ENCODE data around the gene EYA3.
"Not testable (repeated sequence)": the region's sequence is repeated elsewhere in the genome, so short reads cannot be mapped to it uniquely, and the experiment has no call there.

EYA3 gene

DNA sequence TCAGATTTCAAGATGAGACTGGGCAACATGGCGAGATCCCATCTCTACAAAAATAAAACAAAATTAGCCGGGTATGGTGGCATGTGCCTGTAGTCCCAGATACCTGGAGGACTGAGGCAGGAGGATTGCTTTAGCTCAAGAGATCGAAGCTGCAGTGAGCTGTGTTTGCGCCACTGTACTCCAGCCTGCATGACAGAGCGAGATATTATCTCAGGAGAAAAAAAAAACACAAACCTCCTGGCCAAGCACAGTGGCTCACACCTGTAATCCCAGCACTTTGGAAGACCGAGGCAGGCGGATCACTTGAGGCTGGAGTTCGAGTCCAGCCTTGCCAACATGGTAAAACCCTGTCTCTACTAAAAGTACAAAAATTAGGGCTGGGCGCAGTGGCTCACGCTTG lies 85.8 kb downstream of the EYA3 start:
- FAIRE-seq (no peak), DNase-seq (ENCODE audit: insufficient read length) (no peak)
- TF ChIP-seq POLR2A (IDR thresholded peaks at IDR 0.05; ENCODE audit: low read depth, low read length), result no peak
- no peak for TF ChIP-seq POLR2AphosphoS5 (IDR thresholded peaks at IDR 0.05; ENCODE audit: low read depth, low read length)

DNA sequence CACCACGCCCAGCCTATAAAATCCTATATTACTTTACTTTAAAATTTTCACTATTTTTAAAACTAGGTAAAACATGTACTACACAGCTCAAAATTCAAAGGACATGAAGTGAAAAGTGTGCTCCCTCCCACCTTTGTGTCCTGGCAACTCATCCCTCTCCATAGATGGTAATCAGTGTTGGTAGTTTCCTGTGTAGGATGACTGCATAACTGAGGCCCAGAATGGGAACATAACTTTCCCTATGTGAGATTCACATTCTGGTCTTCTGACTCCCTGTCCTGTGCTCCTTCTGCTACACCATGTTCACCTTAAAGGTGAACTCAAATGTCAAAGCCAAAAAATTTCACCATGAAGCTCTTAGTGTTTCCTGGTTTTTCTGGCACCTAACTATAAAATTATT lies 89.4 kb downstream of the EYA3 start:
- no peak for DNase-seq (ENCODE audit: insufficient read length)
- TF ChIP-seq POLR2A (IDR thresholded peaks at IDR 0.05; ENCODE audit: low read depth, low read length) (no peak), TAF1 (IDR thresholded peaks at IDR 0.05; ENCODE audit: borderline replicate concordance, low read depth, low read length) (no peak), POLR2AphosphoS5 (IDR thresholded peaks at IDR 0.05; ENCODE audit: low read depth, low read length) (no peak)
- FAIRE-seq, result no peak

DNA sequence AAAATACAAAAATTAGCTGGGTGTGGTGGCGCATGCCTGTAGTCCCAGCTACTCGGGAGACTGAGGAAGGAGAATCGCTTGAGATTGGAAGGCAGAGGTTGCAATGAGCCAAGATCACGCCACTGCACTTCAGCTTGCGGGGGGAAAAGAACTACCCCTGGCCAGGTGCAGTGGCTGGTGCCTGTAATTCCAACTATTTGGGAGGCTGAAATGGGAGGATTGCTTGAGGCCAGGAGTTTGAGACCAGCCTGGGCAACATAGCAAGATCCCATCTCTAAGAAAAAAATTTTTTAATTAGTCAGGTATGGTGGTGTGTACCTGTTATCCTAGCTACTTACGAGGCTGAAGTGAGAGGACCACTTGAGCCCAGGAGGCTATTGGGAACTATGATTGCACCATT lies 93.9 kb downstream of the EYA3 start:
- DNase-seq (ENCODE audit: insufficient read length); FAIRE-seq: not testable (repeated sequence)

GRCh38 chr1:27994060-27994459 lies 94.3 kb downstream of the EYA3 start:
- DNase-seq (ENCODE audit: insufficient read length) (no peak), FAIRE-seq (no peak)
- no peak for TF ChIP-seq POLR2A (IDR thresholded peaks at IDR 0.05; ENCODE audit: low read depth, low read length)
- TF ChIP-seq POLR2AphosphoS5 (IDR thresholded peaks at IDR 0.05; ENCODE audit: low read depth, low read length), result no peak
- TF ChIP-seq TAF1 (IDR thresholded peaks at IDR 0.05; ENCODE audit: borderline replicate concordance, low read depth, low read length), result no peak

- no peak for TF ChIP-seq TAF1 (IDR thresholded peaks at IDR 0.05; ENCODE audit: borderline replicate concordance, low read depth, low read length)
- TF ChIP-seq POLR2AphosphoS5 (IDR thresholded peaks at IDR 0.05; ENCODE audit: low read depth, low read length), result no peak
- TF ChIP-seq POLR2A (IDR thresholded peaks at IDR 0.05; ENCODE audit: low read depth, low read length), result no peak
- FAIRE-seq, result no peak
- no peak for DNase-seq (ENCODE audit: insufficient read length)
These were observed 95.2 kb downstream of the EYA3 start for GRCh38 chr1:27993241-27993640.

- DNase-seq (ENCODE audit: insufficient read length) (no peak), FAIRE-seq (no peak)
- TF ChIP-seq POLR2AphosphoS5 (IDR thresholded peaks at IDR 0.05; ENCODE audit: low read depth, low read length) (no peak), POLR2A (IDR thresholded peaks at IDR 0.05; ENCODE audit: low read depth, low read length) (no peak), TAF1 (IDR thresholded peaks at IDR 0.05; ENCODE audit: borderline replicate concordance, low read depth, low read length) (no peak)
These were observed 96.1 kb downstream of the EYA3 start for GRCh38 chr1:27992276-27992675.

- FAIRE-seq, result no peak
- DNase-seq (ENCODE audit: insufficient read length), result no peak
- TF ChIP-seq POLR2A (IDR thresholded peaks at IDR 0.05; ENCODE audit: low read depth, low read length), result no peak
- TF ChIP-seq POLR2AphosphoS5 (IDR thresholded peaks at IDR 0.05; ENCODE audit: low read depth, low read length), result no peak
- no peak for TF ChIP-seq TAF1 (IDR thresholded peaks at IDR 0.05; ENCODE audit: borderline replicate concordance, low read depth, low read length)
These were observed 97.4 kb downstream of the EYA3 start for GRCh38 chr1:27990920-27991537.

DNA sequence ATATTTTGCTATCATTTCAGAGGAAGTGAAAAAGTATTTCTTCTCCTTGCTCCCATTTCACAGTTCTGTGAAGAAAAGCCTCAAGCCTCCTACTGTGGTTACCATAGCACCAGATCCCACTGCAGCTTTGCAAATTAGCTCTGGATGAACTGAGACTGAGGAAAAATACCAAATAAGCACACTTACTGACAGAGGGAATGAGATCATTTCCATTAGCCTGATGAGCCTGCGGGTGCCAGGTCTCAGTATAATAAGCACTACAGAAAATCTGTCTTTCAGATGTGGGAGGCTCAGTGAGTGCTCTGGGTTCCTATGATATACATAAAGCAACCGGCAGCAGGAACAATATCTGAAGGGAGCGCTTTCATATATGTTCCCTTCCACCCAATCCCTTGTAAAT lies 107.3 kb downstream of the EYA3 start:
- DNase-seq (ENCODE audit: insufficient read length), result no peak
- FAIRE-seq, result no peak
- TF ChIP-seq POLR2AphosphoS5 (IDR thresholded peaks at IDR 0.05; ENCODE audit: low read depth, low read length) (no peak), TAF1 (IDR thresholded peaks at IDR 0.05; ENCODE audit: borderline replicate concordance, low read depth, low read length) (no peak), POLR2A (IDR thresholded peaks at IDR 0.05; ENCODE audit: low read depth, low read length) (no peak)

DNA sequence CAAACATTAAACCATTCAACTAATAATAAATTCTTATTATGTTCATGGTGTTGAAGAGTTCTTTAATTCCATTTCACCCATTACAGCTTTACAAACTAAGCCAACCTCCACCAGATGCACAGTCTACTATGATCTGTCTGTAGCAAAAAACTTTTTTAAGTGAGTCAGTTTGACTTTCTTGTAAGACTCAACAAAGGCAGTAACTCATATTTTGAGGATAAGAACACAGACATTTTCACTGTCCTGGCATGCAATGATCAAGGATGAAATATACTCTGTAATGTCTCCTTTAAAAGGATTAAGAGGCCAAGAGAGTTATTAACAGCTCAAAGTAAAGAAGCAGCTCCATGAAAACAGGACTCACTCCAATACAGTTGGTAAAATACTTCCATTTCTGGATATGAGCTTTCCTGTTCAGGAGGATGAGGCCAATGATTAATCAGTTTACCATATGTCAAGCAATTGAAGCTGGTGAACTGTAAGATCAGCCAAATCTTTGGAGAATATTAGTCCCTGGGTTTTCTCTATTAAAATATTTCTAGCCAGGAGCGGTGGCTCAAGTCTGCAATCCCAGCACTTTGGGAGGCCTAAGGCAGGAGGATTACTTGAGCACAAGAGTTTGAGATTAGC lies 108.1 kb downstream of the EYA3 start:
- no peak for FAIRE-seq
- DNase-seq (ENCODE audit: insufficient read length), result no peak
- no peak for TF ChIP-seq POLR2AphosphoS5 (IDR thresholded peaks at IDR 0.05; ENCODE audit: low read depth, low read length)
- no peak for TF ChIP-seq POLR2A (IDR thresholded peaks at IDR 0.05; ENCODE audit: low read depth, low read length)
- TF ChIP-seq TAF1 (IDR thresholded peaks at IDR 0.05; ENCODE audit: borderline replicate concordance, low read depth, low read length), result no peak

- no peak for FAIRE-seq
- no peak for DNase-seq (ENCODE audit: insufficient read length)
- TF ChIP-seq POLR2A (IDR thresholded peaks at IDR 0.05; ENCODE audit: low read depth, low read length) (no peak), TAF1 (IDR thresholded peaks at IDR 0.05; ENCODE audit: borderline replicate concordance, low read depth, low read length) (no peak), POLR2AphosphoS5 (IDR thresholded peaks at IDR 0.05; ENCODE audit: low read depth, low read length) (no peak)
These were observed 108.6 kb downstream of the EYA3 start for GRCh38 chr1:27979859-27980201.

DNA sequence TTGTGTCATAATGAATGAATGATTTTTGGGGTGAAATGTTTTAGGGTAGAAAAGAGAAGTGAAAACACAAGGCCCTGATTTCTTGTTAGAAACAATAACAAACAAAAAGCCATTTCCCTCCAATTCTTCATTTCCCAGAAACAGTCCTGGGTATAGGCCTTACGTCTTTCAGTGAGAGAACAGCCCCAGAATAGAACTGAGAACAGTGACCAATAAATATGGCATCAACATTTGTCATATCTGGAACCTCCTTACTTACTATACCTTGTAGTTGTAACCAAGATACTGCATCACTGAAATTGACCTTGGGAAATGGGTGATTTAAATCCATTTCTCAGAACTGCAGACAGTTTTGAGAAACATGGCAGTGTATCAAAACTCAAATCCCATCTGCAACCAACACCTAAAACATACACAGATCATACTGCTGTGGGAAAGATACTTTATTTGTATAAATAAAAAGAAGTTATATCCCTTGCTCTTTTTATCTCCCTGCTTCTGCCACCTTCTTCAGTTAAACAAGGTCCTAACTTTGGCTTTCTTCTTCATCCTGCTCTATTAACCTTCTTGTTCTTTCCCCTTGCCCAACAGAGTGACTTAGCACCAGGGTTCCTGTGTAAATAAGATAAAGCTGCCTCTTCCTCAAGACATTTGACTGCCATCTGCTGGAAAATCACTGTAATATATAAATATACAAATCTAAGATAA lies 109.1 kb downstream of the EYA3 start:
- FAIRE-seq, result peak; percentile 76
- DNase-seq (ENCODE audit: insufficient read length), result no peak
- TF ChIP-seq POLR2AphosphoS5 (IDR thresholded peaks at IDR 0.05; ENCODE audit: low read depth, low read length), result no peak
- no peak for TF ChIP-seq POLR2A (IDR thresholded peaks at IDR 0.05; ENCODE audit: low read depth, low read length)
- TF ChIP-seq TAF1 (IDR thresholded peaks at IDR 0.05; ENCODE audit: borderline replicate concordance, low read depth, low read length), result no peak

DNA sequence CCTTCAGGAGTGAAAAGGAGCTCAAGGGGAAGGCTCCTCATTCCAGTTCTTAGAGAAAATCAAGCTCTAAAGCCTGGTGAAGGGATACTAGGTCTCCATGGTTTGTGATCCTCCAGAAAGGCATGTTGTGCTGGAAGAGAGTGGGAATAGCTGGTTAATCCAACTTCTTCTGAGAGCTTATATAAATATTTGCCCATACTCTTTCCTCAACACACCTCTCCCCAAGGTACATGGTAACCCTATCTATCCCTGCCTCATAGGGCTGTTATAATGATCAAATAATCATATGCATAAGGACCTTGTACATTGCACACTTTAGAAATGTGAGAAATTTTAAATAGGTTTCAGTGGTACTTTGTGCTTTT lies 114.0 kb downstream of the EYA3 start:
- TF ChIP-seq TAF1 (IDR thresholded peaks at IDR 0.05; ENCODE audit: borderline replicate concordance, low read depth, low read length) (no peak), POLR2AphosphoS5 (IDR thresholded peaks at IDR 0.05; ENCODE audit: low read depth, low read length) (no peak), POLR2A (IDR thresholded peaks at IDR 0.05; ENCODE audit: low read depth, low read length) (no peak)
- DNase-seq (ENCODE audit: insufficient read length), result no peak
- no peak for FAIRE-seq
